ENCODE measurements around the gene RNF126. TPM values are rescaled to one million over a fixed set of nuclear protein-coding genes. Genes with fewer than 3 reads are reported as not detected.

Gene RNF126
- total and polyA plus RNA-seq, 2 experiments from 2014 or later: 42.7 to 89.6 TPM

- peaks cover 16% of the 10 kb centered on the region for H3K79me2 ChIP-seq
- 94% methylated on average over 5 of the region's 5 CpGs for WGBS (ENCODE audit: low lambda C conversion rate, missing lambda C conversion rate)
- no peaks in the 10 kb centered on the region for H3K36me3 ChIP-seq (replicated peaks; ENCODE audit: insufficient read depth, low read depth)
These were observed 37.8 kb downstream of the RNF126 start for GRCh38 chr19:625257-625656.

GRCh38 chr19:624433-625109, 38.4 kb downstream of the RNF126 start:
- Histone ChIP-seq H3K9me3 (ENCODE audit: low read depth) (no peaks in the 10 kb centered on the region), H3K27me3 (no peaks in the 10 kb centered on the region), H3K4me2 (no peak overlapping the region), H3K4me3 (no peak overlapping the region), H3K79me2 (peaks cover 13% of the 10 kb centered on the region), H3K36me3 (replicated peaks; ENCODE audit: insufficient read depth, low read depth) (no peaks in the 10 kb centered on the region), H3K27ac (no peak overlapping the region), H3K4me1 (ENCODE audit: insufficient read depth) (no peaks in the 10 kb centered on the region), H2AFZ (no peak overlapping the region), H3K9me2 (replicated peaks; ENCODE audit: insufficient read depth) (no peaks in the 10 kb centered on the region), H4K20me1 (ENCODE audit: insufficient read depth, poor library complexity, severe bottlenecking) (no peaks in the 10 kb centered on the region)
- 97% methylated on average over 24 of the region's 24 CpGs for WGBS (ENCODE audit: low lambda C conversion rate, missing lambda C conversion rate)
- DNase-seq (ENCODE audit: low spot score): no peak
- TF ChIP-seq EZH2 (IDR thresholded peaks at IDR 0.05; ENCODE audit: borderline replicate concordance) (no peak), EZH2phosphoT487 (IDR thresholded peaks at IDR 0.05; ENCODE audit: low read depth, severe bottlenecking, unreplicated experiment) (no peak), CTCF (IDR thresholded peaks at IDR 0.05; ENCODE audit: poor library complexity) (no peak)

More at GRCh38 chr19:625257-625656, 37.8 kb downstream of the RNF126 start:
- no peaks in the 10 kb centered on the region for H3K27me3 ChIP-seq
- no peaks in the 10 kb centered on the region for H3K4me1 ChIP-seq (ENCODE audit: insufficient read depth)
- no peak for DNase-seq (ENCODE audit: low spot score)
- H3K9me3 ChIP-seq (ENCODE audit: low read depth): no peaks in the 10 kb centered on the region
- no peaks in the 10 kb centered on the region for H3K9me2 ChIP-seq (replicated peaks; ENCODE audit: insufficient read depth)
- no peak overlapping the region for H3K4me2 ChIP-seq
- no peak for TF ChIP-seq EZH2phosphoT487 (IDR thresholded peaks at IDR 0.05; ENCODE audit: low read depth, severe bottlenecking, unreplicated experiment)
- no peak for TF ChIP-seq EZH2 (IDR thresholded peaks at IDR 0.05; ENCODE audit: borderline replicate concordance)
- no peak for TF ChIP-seq CTCF (IDR thresholded peaks at IDR 0.05; ENCODE audit: poor library complexity)
- no peaks in the 10 kb centered on the region for H4K20me1 ChIP-seq (ENCODE audit: insufficient read depth, poor library complexity, severe bottlenecking)
- no peak overlapping the region for H2AFZ ChIP-seq
- no peak overlapping the region for H3K4me3 ChIP-seq
- no peak overlapping the region for H3K27ac ChIP-seq

GRCh38 chr19:623974-624373, 39.0 kb downstream of the RNF126 start:
- no peaks in the 10 kb centered on the region for H3K36me3 ChIP-seq (replicated peaks; ENCODE audit: insufficient read depth, low read depth)

More at GRCh38 chr19:623974-624373, 39.0 kb downstream of the RNF126 start:
- no peak overlapping the region for H3K4me2 ChIP-seq
- WGBS (ENCODE audit: low lambda C conversion rate, missing lambda C conversion rate): 92% methylated on average over 22 of the region's 24 CpGs
- no peaks in the 10 kb centered on the region for H3K27me3 ChIP-seq
- TF ChIP-seq CTCF (IDR thresholded peaks at IDR 0.05; ENCODE audit: poor library complexity) (no peak), EZH2phosphoT487 (IDR thresholded peaks at IDR 0.05; ENCODE audit: low read depth, severe bottlenecking, unreplicated experiment) (no peak)
- H4K20me1 ChIP-seq (ENCODE audit: insufficient read depth, poor library complexity, severe bottlenecking): no peaks in the 10 kb centered on the region
- no peak overlapping the region for H3K27ac ChIP-seq
- no peak overlapping the region for H3K4me3 ChIP-seq
- no peak overlapping the region for H2AFZ ChIP-seq
- no peaks in the 10 kb centered on the region for H3K9me3 ChIP-seq (ENCODE audit: low read depth)
- H3K79me2 ChIP-seq: peaks cover 11% of the 10 kb centered on the region
- no peaks in the 10 kb centered on the region for H3K9me2 ChIP-seq (replicated peaks; ENCODE audit: insufficient read depth)
- H3K4me1 ChIP-seq (ENCODE audit: insufficient read depth): no peaks in the 10 kb centered on the region
- DNase-seq (ENCODE audit: low spot score): no peak

Measured in hepatocyte (in vitro differentiated cells).